Measurements from ENCODE around the gene HDAC4. TPM values are rescaled to one million over a fixed set of nuclear protein-coding genes. Genes with fewer than 3 reads are reported as not detected.

HDAC4 gene
- total and polyA plus RNA-seq, 8 donors, result 1.7 to 98.8 (median 24.5) TPM

DNA sequence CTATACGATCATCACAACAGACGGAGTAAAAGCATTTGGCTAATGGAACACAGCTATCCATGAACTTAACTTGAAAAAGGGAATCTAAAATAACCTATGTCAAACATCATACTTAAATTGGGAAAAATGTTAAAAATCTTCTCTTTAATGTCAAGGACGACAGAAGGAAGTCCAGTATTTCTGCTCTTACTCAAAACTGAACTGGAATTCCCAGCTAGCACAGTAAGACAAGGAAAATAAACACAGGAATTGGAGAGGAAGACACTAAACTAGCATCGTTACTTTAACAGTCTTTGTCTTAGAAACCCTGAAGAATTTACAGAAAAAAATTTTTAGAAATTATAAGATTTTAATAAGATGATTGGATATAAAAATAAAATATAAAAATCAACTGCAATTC is 112.6 kb downstream of the HDAC4 start:
- no peak for DNase-seq
- Histone ChIP-seq H3K36me3 (peaks cover 0 to under 1% (median 0%) of the 10 kb centered on the region in 4 donors), H3K9me3 (no peaks in the 10 kb centered on the region), H3K4me1 (peaks cover 21 to 97% (median 73%) of the 10 kb centered on the region in 4 donors), H3K27me3 (no peaks in the 10 kb centered on the region), H3K27ac (peak overlapping the region in 3 of 5 donors; percentile 59 to 79 (median 75)), H3K4me3 (no peak overlapping the region)
- 58 to 79% (median 76%) methylated on average over 4 of the region's 4 CpGs for WGBS, 5 donors
- TF ChIP-seq POLR2A (IDR thresholded peaks at IDR 0.05) (no peak), EP300 (IDR thresholded peaks at IDR 0.05) (no peak), POLR2AphosphoS5 (IDR thresholded peaks at IDR 0.05) (no peak)
- TF ChIP-seq, protein P1, sequence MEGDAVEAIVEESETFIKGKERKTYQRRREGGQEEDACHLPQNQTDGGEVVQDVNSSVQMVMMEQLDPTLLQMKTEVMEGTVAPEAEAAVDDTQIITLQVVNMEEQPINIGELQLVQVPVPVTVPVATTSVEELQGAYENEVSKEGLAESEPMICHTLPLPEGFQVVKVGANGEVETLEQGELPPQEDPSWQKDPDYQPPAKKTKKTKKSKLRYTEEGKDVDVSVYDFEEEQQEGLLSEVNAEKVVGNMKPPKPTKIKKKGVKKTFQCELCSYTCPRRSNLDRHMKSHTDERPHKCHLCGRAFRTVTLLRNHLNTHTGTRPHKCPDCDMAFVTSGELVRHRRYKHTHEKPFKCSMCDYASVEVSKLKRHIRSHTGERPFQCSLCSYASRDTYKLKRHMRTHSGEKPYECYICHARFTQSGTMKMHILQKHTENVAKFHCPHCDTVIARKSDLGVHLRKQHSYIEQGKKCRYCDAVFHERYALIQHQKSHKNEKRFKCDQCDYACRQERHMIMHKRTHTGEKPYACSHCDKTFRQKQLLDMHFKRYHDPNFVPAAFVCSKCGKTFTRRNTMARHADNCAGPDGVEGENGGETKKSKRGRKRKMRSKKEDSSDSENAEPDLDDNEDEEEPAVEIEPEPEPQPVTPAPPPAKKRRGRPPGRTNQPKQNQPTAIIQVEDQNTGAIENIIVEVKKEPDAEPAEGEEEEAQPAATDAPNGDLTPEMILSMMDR (IDR thresholded peaks at IDR 0.05), result no peak
- intact Hi-C loops (cut with DNase I; ENCODE audit: low total_unique reads), result no loop called here

DNA sequence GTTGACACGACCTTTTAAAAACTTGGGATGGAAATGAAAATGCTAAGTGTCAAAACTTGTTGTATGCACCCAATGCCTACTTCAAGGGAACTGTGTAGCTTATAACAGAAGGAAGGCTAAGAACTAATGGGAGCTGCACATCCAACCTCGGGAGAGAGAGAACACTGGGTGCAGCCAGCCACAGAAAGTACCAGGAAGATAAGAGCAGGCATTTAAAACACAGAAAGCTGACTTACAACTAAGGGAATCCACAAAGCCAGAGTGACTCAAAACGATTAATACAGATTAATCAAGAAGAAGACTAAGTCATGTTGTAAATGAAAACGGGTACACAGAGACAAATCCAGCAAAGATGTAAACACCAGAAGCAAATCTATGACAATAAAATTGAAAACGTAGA is 113.4 kb downstream of the HDAC4 start:
- Histone ChIP-seq H3K27ac (peak overlapping the region in 2 of 5 donors; percentile 59 to 79), H3K9me3 (no peaks in the 10 kb centered on the region), H3K4me1 (peaks cover 20 to 97% (median 69%) of the 10 kb centered on the region in 4 donors), H3K4me3 (no peak overlapping the region), H3K36me3 (peaks cover 0 to 3% (median 0%) of the 10 kb centered on the region in 4 donors), H3K27me3 (no peaks in the 10 kb centered on the region)
- intact Hi-C loops (cut with DNase I; ENCODE audit: low total_unique reads), result no loop called here
- WGBS, 5 donors, result 34 to 53% (median 44%) methylated on average over 5 of the region's 5 CpGs
- TF ChIP-seq POLR2A (IDR thresholded peaks at IDR 0.05), result no peak
- TF ChIP-seq POLR2AphosphoS5 (IDR thresholded peaks at IDR 0.05), result no peak
- no peak for TF ChIP-seq EP300 (IDR thresholded peaks at IDR 0.05)
- TF ChIP-seq, protein P1 (IDR thresholded peaks at IDR 0.05), result no peak
- DNase-seq, result no peak

DNA sequence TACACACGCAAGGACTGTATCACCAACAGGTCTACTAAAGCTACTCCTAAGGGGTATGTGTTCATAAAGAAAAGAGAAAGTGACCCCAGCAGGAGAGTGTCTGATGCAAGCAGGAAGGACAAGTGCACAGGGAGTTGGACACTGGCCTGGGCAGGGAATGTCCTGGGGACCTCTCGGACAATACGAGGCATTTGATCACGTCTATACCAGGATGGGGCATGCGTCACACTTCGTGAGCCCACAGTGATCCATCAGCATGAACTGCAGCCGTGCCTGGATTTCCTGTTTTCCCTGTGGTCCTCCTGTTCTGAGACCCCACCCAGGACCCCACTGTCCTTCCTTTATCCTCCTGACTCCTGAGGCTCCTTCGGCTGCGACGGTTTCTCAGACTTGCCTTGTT is 113.9 kb downstream of the HDAC4 start:
- Histone ChIP-seq H3K4me1 (peaks cover 17 to 92% (median 63%) of the 10 kb centered on the region in 4 donors), H3K27me3 (no peaks in the 10 kb centered on the region), H3K9me3 (no peaks in the 10 kb centered on the region), H3K36me3 (peaks cover 0 to 3% (median 0%) of the 10 kb centered on the region in 4 donors), H3K4me3 (no peak overlapping the region), H3K27ac (peak overlapping the region in 1 of 5 donors; percentile 79)
- no peak for DNase-seq
- TF ChIP-seq, protein P1 (IDR thresholded peaks at IDR 0.05), result no peak
- TF ChIP-seq EP300 (IDR thresholded peaks at IDR 0.05) (no peak), POLR2A (IDR thresholded peaks at IDR 0.05) (no peak), POLR2AphosphoS5 (IDR thresholded peaks at IDR 0.05) (no peak)
- intact Hi-C loops (cut with DNase I; ENCODE audit: low total_unique reads), result no loop called here
- 86 to 90% (median 87%) methylated on average over 10 of the region's 10 CpGs for WGBS, 5 donors

DNA sequence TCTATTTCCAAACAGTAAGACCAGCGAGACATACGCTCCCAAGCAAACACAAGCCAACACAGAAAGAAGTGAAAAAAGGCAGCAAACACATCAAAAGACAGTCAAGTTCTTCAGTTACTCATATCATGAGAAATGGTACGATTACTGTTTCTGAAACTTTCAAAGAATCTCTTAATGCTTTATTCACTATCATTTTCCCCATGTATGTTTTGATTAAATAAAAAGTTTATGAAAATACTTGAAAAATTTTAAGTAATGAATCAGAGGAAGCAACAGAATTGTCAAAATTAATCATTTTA is 114.9 kb downstream of the HDAC4 start:
- intact Hi-C loops (cut with DNase I; ENCODE audit: low total_unique reads), result no loop called here
- no peaks in the 10 kb centered on the region for H3K27me3 ChIP-seq
- peak overlapping the region in 1 of 5 donors; percentile 75 for H3K27ac ChIP-seq
- peaks cover 7 to 82% (median 53%) of the 10 kb centered on the region in 4 donors for H3K4me1 ChIP-seq
- no peak overlapping the region for H3K4me3 ChIP-seq
- 72 to 90% (median 79%) methylated on average over 3 of the region's 3 CpGs for WGBS, 5 donors
- no peaks in the 10 kb centered on the region for H3K9me3 ChIP-seq
- DNase-seq, result no peak
- TF ChIP-seq, protein P1 (IDR thresholded peaks at IDR 0.05), result no peak
- peaks cover 0 to 3% (median 0%) of the 10 kb centered on the region in 4 donors for H3K36me3 ChIP-seq

Data from stomach (tissue), 9 donors.